GM11168 (cell line): Measurements from ENCODE around the gene ZNF283.

Experiments used
- in situ Hi-C: fragments of 300-500 bp; cut with MboI; formaldehyde crosslinking; loops from one replicate; pipeline ENCODE4 v1.12.0; 2022; ENCODE audit warnings: low sequenced_read_pairs; ENCODE audit not compliant: unreplicated experiment

ZNF283 gene

GRCh38 chr19:43826787-43827754 lies at the start of gene ZNF283:
Gene ZNF283, plus strand, starts transcription at chr19:43827321. Its CDS starts 6,184 bp downstream, at chr19:43833505.
- in situ Hi-C loops: no loop called here

GRCh38 chr19:43778651-43779050 lies 48.5 kb upstream of the ZNF283 start:
- in situ Hi-C loops: no loop called here

GRCh38 chr19:43779147-43779819 lies 47.8 kb upstream of the ZNF283 start:
- in situ Hi-C loops: no loop called here

GRCh38 chr19:43779820-43780219 lies 47.3 kb upstream of the ZNF283 start:
- in situ Hi-C loops: loop anchor here (5.0 kb wide), 1 partner anchor 33 kb away; no protein-coding TSS in a partner anchor

- in situ Hi-C loops: loop anchor here (5.0 kb wide), 1 partner anchor 34 kb away; no protein-coding TSS in a partner anchor
Measured at GRCh38 chr19:43780706-43781525, 46.2 kb upstream of the ZNF283 start, which contains the start of gene KCNN4. Gene KCNN4, minus strand, starts transcription at chr19:43780973. Its CDS starts 112 bp downstream, at chr19:43780861.

- in situ Hi-C loops: loop anchor here (5.0 kb wide), 1 partner anchor 34 kb away; no protein-coding TSS in a partner anchor
Measured at GRCh38 chr19:43781630-43782310, 45.4 kb upstream of the ZNF283 start.

- in situ Hi-C loops: loop anchor here (5.0 kb wide), 1 partner anchor 35 kb away; no protein-coding TSS in a partner anchor
Measured at GRCh38 chr19:43782311-43782660, 44.8 kb upstream of the ZNF283 start.

- in situ Hi-C loops: loop anchor here (5.0 kb wide), 1 partner anchor 35 kb away; no protein-coding TSS in a partner anchor
Measured at GRCh38 chr19:43782689-43783231, 44.4 kb upstream of the ZNF283 start.

- in situ Hi-C loops: loop anchor here (5.0 kb wide), 1 partner anchor 36 kb away; no protein-coding TSS in a partner anchor
Measured at GRCh38 chr19:43783636-43784035, 43.5 kb upstream of the ZNF283 start.

- in situ Hi-C loops: loop anchor here (5.0 kb wide), 1 partner anchor 37 kb away; no protein-coding TSS in a partner anchor
Measured at GRCh38 chr19:43784241-43784980, 42.7 kb upstream of the ZNF283 start.

GRCh38 chr19:43784981-43785808 lies 41.9 kb upstream of the ZNF283 start:
- in situ Hi-C loops: loop anchor here (5.0 kb wide), 1 partner anchor 38 kb away; no protein-coding TSS in a partner anchor

GRCh38 chr19:43786665-43787064 lies 40.5 kb upstream of the ZNF283 start:
- in situ Hi-C loops: no loop called here

- in situ Hi-C loops: no loop called here
Measured at GRCh38 chr19:43789029-43789428, 38.1 kb upstream of the ZNF283 start.

GRCh38 chr19:43790587-43790986 lies 36.5 kb upstream of the ZNF283 start:
- in situ Hi-C loops: no loop called here

- in situ Hi-C loops: no loop called here
Measured at GRCh38 chr19:43797118-43797517, 30.0 kb upstream of the ZNF283 start.

GRCh38 chr19:43797556-43797955 lies 29.6 kb upstream of the ZNF283 start:
- in situ Hi-C loops: no loop called here

- in situ Hi-C loops: no loop called here
Measured at GRCh38 chr19:43798026-43798545, 29.0 kb upstream of the ZNF283 start.
